Measurements from ENCODE around the gene RRP1B. TPM values are rescaled to one million over a fixed set of nuclear protein-coding genes. Genes with fewer than 3 reads are reported as not detected.

The RRP1B gene
- total and polyA plus RNA-seq, 9 of the 15 experiments (the other 6 are each of a cell fraction or from before 2014, with no cell fraction given): 6.8 to 66.6 (median 41.9) TPM

GRCh38 chr21:43712268-43712942 lies 53.0 kb downstream of the RRP1B start (continued):
- no peak for TF ChIP-seq USF2 (CRISPR knock-in tag; IDR thresholded peaks at IDR 0.05)
- TF ChIP-seq ZNF431 (CRISPR knock-in tag; IDR thresholded peaks at IDR 0.05): 0 out of 2 replicates have a peak, but pooled peaks have one; percentile 25
- no peak for TF ChIP-seq CBFB (CRISPR knock-in tag; IDR thresholded peaks at IDR 0.05)
- TF ChIP-seq ELF1 (tag; IDR thresholded peaks at IDR 0.05): no peak
- peak; percentile 36; the same call in 1 of the 2 replicates for TF ChIP-seq TEAD4 (IDR thresholded peaks at IDR 0.05; ENCODE audit: low read length)
- no peak for TF ChIP-seq TEAD4 (CRISPR knock-in tag; IDR thresholded peaks at IDR 0.05; ENCODE audit: borderline replicate concordance)
- no peak for TF ChIP-seq PCBP1 (IDR thresholded peaks at IDR 0.05; ENCODE audit: low read depth, low read length, poor library complexity, severe bottlenecking)
- no peak for TF ChIP-seq RFX7 (CRISPR knock-in tag; IDR thresholded peaks at IDR 0.05)
- TF ChIP-seq SIRT6 (IDR thresholded peaks at IDR 0.05; ENCODE audit: low read depth, low read length): no peak
- TF ChIP-seq PHF21A (IDR thresholded peaks at IDR 0.05; ENCODE audit: borderline replicate concordance, low read depth): peak; percentile 69; the same call in 1 of the 2 replicates
- TF ChIP-seq MGA (IDR thresholded peaks at IDR 0.05): no peak
- TF ChIP-seq ZNF830 (CRISPR knock-in tag; IDR thresholded peaks at IDR 0.05): no peak
- TF ChIP-seq MAFK (IDR thresholded peaks at IDR 0.05; ENCODE audit: low read length): no peak
- TF ChIP-seq U2AF1 (optimal IDR thresholded peaks at IDR 0.05; ENCODE audit: low read depth, low read length): no peak
- no peak for TF ChIP-seq GTF2F1 (IDR thresholded peaks at IDR 0.05; ENCODE audit: low read depth, low read length)
- TF ChIP-seq ZNF696 (CRISPR knock-in tag; conservative IDR thresholded peaks at IDR 0.05): no peak
- no peak for TF ChIP-seq HIVEP1 (CRISPR knock-in tag; IDR thresholded peaks at IDR 0.05)
- TF ChIP-seq MTA2 (IDR thresholded peaks at IDR 0.05; ENCODE audit: low read depth): no peak

Measured in K562 (cell line).